Rectal smooth muscle tissue (tissue), 1 donor: ENCODE results near the gene SRCIN1.
"Not testable (repeated sequence)": the region's sequence is repeated elsewhere in the genome, so short reads cannot be mapped to it uniquely, and the experiment has no call there.

Source experiments
- H3K27ac ChIP-seq: one replicate; pipeline ENCODE4 v1.7.0; 2013; ENCODE audit warnings: low read depth, low read length, inconsistent platforms
- H3K27me3 ChIP-seq: one replicate; pipeline ENCODE4 v1.7.0; 2013; ENCODE audit warnings: low read length; ENCODE audit not compliant: control insufficient read depth, insufficient read depth
- H3K36me3 ChIP-seq: one replicate; pipeline ENCODE4 v1.7.0; 2013; ENCODE audit warnings: low read length; ENCODE audit not compliant: control insufficient read depth, insufficient read depth
- H3K4me1 ChIP-seq: one replicate; pipeline ENCODE4 v1.7.0; 2013; ENCODE audit warnings: low read length; ENCODE audit not compliant: control insufficient read depth, insufficient read depth
- H3K4me3 ChIP-seq: one replicate; pipeline ENCODE4 v1.7.0; 2013; ENCODE audit warnings: low read length
- H3K9ac ChIP-seq: one replicate; pipeline ENCODE4 v1.7.0; 2013; ENCODE audit warnings: low read length

Gene SRCIN1

GRCh38 chr17:38624782-38625355 is 19.1 kb upstream of the SRCIN1 start:
- H3K4me3 ChIP-seq, H3K4me1 ChIP-seq, H3K27me3 ChIP-seq, H3K36me3 ChIP-seq, H3K27ac ChIP-seq, H3K9ac ChIP-seq: not testable (repeated sequence)

- H3K27ac ChIP-seq, result no peak overlapping the region
- H3K4me3 ChIP-seq, result no peak overlapping the region
- no peaks in the 10 kb centered on the region for H3K36me3 ChIP-seq
- H3K9ac ChIP-seq, result no peak overlapping the region
- H3K27me3 ChIP-seq, result no peaks in the 10 kb centered on the region
- no peaks in the 10 kb centered on the region for H3K4me1 ChIP-seq
Measured at GRCh38 chr17:38621538-38621937, 15.8 kb upstream of the SRCIN1 start.

- H3K27ac ChIP-seq, result no peak overlapping the region
- no peak overlapping the region for H3K9ac ChIP-seq
- H3K27me3 ChIP-seq, result no peaks in the 10 kb centered on the region
- no peak overlapping the region for H3K4me3 ChIP-seq
- no peaks in the 10 kb centered on the region for H3K36me3 ChIP-seq
- no peaks in the 10 kb centered on the region for H3K4me1 ChIP-seq
Measured at GRCh38 chr17:38620551-38621277, 15.0 kb upstream of the SRCIN1 start.

- H3K36me3 ChIP-seq, result no peaks in the 10 kb centered on the region
- no peak overlapping the region for H3K4me3 ChIP-seq
- H3K9ac ChIP-seq, result no peak overlapping the region
- H3K4me1 ChIP-seq, result no peaks in the 10 kb centered on the region
- no peaks in the 10 kb centered on the region for H3K27me3 ChIP-seq
- H3K27ac ChIP-seq, result no peak overlapping the region
Measured at GRCh38 chr17:38619937-38620550, 14.3 kb upstream of the SRCIN1 start.

GRCh38 chr17:38619451-38619795 is 13.7 kb upstream of the SRCIN1 start:
- no peaks in the 10 kb centered on the region for H3K27me3 ChIP-seq
- H3K9ac ChIP-seq, result no peak overlapping the region
- no peak overlapping the region for H3K4me3 ChIP-seq
- no peaks in the 10 kb centered on the region for H3K4me1 ChIP-seq
- H3K27ac ChIP-seq, result no peak overlapping the region
- H3K36me3 ChIP-seq, result no peaks in the 10 kb centered on the region

GRCh38 chr17:38617967-38618760 is 12.4 kb upstream of the SRCIN1 start:
- Histone ChIP-seq H3K4me3 (no peak overlapping the region), H3K27me3 (no peaks in the 10 kb centered on the region), H3K27ac (no peak overlapping the region), H3K9ac (no peak overlapping the region), H3K36me3 (no peaks in the 10 kb centered on the region), H3K4me1 (no peaks in the 10 kb centered on the region)

GRCh38 chr17:38617074-38617860 is 11.5 kb upstream of the SRCIN1 start:
- no peak overlapping the region for H3K9ac ChIP-seq
- no peak overlapping the region for H3K4me3 ChIP-seq
- H3K27me3 ChIP-seq, result no peaks in the 10 kb centered on the region

GRCh38 chr17:38616361-38616760 is 10.6 kb upstream of the SRCIN1 start:
- no peaks in the 10 kb centered on the region for H3K4me1 ChIP-seq
- no peak overlapping the region for H3K9ac ChIP-seq
- no peak overlapping the region for H3K4me3 ChIP-seq
- no peak overlapping the region for H3K27ac ChIP-seq
- no peaks in the 10 kb centered on the region for H3K27me3 ChIP-seq
- H3K36me3 ChIP-seq, result no peaks in the 10 kb centered on the region

More at GRCh38 chr17:38617074-38617860, 11.5 kb upstream of the SRCIN1 start:
- no peaks in the 10 kb centered on the region for H3K36me3 ChIP-seq
- no peaks in the 10 kb centered on the region for H3K4me1 ChIP-seq
- H3K27ac ChIP-seq, result no peak overlapping the region

- no peaks in the 10 kb centered on the region for H3K27me3 ChIP-seq
- no peak overlapping the region for H3K9ac ChIP-seq
- H3K4me1 ChIP-seq, result no peaks in the 10 kb centered on the region
- H3K4me3 ChIP-seq, result no peak overlapping the region
- H3K27ac ChIP-seq, result no peak overlapping the region
- H3K36me3 ChIP-seq, result no peaks in the 10 kb centered on the region
Measured at GRCh38 chr17:38613981-38614779, 8.4 kb upstream of the SRCIN1 start.

GRCh38 chr17:38613525-38613980 is 7.8 kb upstream of the SRCIN1 start:
- H3K9ac ChIP-seq, result no peak overlapping the region
- no peaks in the 10 kb centered on the region for H3K4me1 ChIP-seq
- H3K4me3 ChIP-seq, result no peak overlapping the region
- no peaks in the 10 kb centered on the region for H3K36me3 ChIP-seq
- H3K27ac ChIP-seq, result no peak overlapping the region
- no peaks in the 10 kb centered on the region for H3K27me3 ChIP-seq

GRCh38 chr17:38611872-38612376 is 6.2 kb upstream of the SRCIN1 start:
- Histone ChIP-seq H3K27me3 (peaks cover 4% of the 10 kb centered on the region), H3K36me3 (no peaks in the 10 kb centered on the region), H3K9ac (no peak overlapping the region), H3K4me1 (peaks cover 3% of the 10 kb centered on the region), H3K4me3 (no peak overlapping the region), H3K27ac (no peak overlapping the region)
